ENCODE measurements around the gene FGF3.

Gene FGF3

DNA sequence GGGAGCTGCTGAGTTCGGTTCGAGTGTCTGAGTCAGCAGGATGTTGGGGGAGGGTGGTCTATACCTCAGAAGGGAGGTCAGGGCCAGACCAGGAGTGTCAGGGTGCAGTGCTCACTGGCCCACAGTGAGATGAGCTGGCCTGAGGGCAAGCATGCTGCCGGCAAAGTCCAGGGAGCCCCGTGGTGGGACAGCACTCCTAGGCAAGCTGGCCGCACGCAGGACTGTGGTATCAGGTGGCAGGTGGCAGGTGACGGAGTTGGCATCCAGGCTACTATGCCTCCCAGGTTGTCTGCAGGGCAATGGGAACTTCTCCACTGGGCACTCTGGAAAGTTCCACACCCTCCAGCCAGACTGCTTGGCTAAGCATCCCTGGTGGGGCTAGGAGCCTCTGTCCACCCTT, 4.8 kb downstream of the FGF3 start:
- Histone ChIP-seq H3K27me3 (ENCODE audit: insufficient read depth, low read length) (peaks cover 39% of the 10 kb centered on the region), H3K4me3 (ENCODE audit: low read length) (no peak overlapping the region), H3K9me3 (ENCODE audit: low read length) (no peaks in the 10 kb centered on the region), H3K36me3 (ENCODE audit: insufficient read depth, low read length) (no peaks in the 10 kb centered on the region), H2AFZ (ENCODE audit: low read depth, low read length) (no peak overlapping the region), H3K4me1 (ENCODE audit: insufficient read depth, low read length) (peaks cover 12% of the 10 kb centered on the region)

DNA sequence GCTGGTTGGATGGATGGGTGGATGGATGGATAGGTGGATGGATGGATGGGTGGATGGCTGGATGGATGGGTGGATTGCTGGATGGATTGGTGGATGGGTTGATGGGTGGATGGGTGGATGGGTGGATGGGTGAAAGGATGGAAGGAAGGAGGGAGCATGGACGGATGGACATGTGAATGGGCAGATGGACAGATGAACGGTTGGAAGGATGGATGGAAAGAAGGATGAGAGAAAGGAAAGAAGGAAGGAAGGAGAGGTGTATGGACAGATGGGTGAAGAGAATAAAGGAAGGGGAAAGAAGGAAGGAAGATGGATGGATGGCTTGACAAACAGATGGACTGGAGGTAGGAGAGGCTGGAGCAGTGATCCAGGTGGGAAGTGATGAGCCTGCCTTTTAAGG, 5.4 kb downstream of the FGF3 start:
- peaks cover 36% of the 10 kb centered on the region for H3K27me3 ChIP-seq (ENCODE audit: insufficient read depth, low read length)
- no peaks in the 10 kb centered on the region for H3K36me3 ChIP-seq (ENCODE audit: insufficient read depth, low read length)
- peaks cover 17% of the 10 kb centered on the region for H3K4me1 ChIP-seq (ENCODE audit: insufficient read depth, low read length)
- no peaks in the 10 kb centered on the region for H3K9me3 ChIP-seq (ENCODE audit: low read length)
- no peak overlapping the region for H3K4me3 ChIP-seq (ENCODE audit: low read length)
- H2AFZ ChIP-seq (ENCODE audit: low read depth, low read length): no peak overlapping the region

DNA sequence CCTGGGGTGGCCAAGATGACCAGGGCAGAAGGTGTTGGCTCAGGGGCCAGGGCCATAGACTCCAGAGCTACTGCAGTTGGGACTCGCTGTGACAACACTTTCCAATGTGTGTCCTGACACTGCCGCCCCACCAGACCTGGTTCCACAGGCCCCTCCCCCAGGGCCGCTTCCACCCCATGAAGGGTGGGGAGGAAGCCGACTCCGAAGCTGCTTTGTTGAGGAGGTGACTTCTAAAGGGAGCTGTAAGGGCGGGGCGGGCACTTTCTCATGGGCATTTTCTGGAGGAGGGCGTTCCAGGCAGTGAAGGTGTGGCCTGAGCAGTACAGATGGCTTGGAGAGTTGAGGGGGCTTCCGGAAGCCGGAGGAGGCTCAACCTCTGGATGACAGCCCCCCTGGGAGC, 6.3 kb downstream of the FGF3 start:
- H3K4me1 ChIP-seq (ENCODE audit: insufficient read depth, low read length): peaks cover 26% of the 10 kb centered on the region
- no peaks in the 10 kb centered on the region for H3K9me3 ChIP-seq (ENCODE audit: low read length)
- no peak overlapping the region for H2AFZ ChIP-seq (ENCODE audit: low read depth, low read length)
- peaks cover 28% of the 10 kb centered on the region for H3K27me3 ChIP-seq (ENCODE audit: insufficient read depth, low read length)
- no peaks in the 10 kb centered on the region for H3K36me3 ChIP-seq (ENCODE audit: insufficient read depth, low read length)
- H3K4me3 ChIP-seq (ENCODE audit: low read length): no peak overlapping the region

DNA sequence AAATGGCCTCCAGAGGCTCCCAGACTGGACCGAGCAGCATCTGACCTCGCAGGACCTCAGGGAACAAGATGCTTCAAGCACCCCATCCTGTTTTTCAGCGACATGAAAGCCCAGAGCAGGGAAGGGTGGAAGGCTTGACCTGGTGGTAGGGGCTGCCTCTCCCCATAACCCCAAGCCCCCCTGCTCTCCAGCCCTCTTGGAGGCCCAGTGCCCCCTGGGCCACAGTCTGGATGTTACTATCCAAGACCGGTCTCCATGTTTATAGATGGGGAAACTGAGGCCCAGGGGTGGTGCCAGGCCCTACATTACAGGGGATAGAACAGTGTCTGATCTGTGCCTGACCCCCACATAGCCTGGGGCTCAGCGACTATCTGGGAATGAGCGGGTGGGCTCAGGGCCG, 7.0 kb downstream of the FGF3 start:
- Histone ChIP-seq H3K36me3 (ENCODE audit: insufficient read depth, low read length) (no peaks in the 10 kb centered on the region), H3K4me1 (ENCODE audit: insufficient read depth, low read length) (peaks cover 31% of the 10 kb centered on the region), H3K27me3 (ENCODE audit: insufficient read depth, low read length) (peaks cover 21% of the 10 kb centered on the region)

DNA sequence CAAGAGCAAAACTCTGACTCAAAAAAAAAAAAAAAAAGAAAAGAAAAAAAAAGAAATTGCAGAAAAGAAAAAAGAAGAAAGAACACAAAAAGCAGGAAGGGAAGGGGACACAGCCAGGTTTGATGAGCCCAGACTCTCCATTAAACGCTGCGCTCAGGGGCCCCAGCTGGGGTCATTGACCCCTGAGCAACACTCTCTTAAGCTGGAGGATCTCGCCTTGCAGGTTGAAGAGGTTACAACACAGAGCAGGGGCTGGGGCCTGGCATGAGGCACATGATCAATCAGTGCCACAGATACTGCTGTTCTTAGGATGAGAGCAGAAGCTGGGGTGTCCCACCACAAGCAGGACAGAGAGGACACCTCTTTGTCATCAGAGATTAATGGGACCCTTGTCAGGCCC, 7.8 kb downstream of the FGF3 start:
- Histone ChIP-seq H3K36me3 (ENCODE audit: insufficient read depth, low read length) (no peaks in the 10 kb centered on the region), H3K27me3 (ENCODE audit: insufficient read depth, low read length) (peaks cover 13% of the 10 kb centered on the region), H3K4me3 (ENCODE audit: low read length) (no peak overlapping the region), H3K4me1 (ENCODE audit: insufficient read depth, low read length) (peaks cover 31% of the 10 kb centered on the region), H2AFZ (ENCODE audit: low read depth, low read length) (no peak overlapping the region), H3K9me3 (ENCODE audit: low read length) (no peaks in the 10 kb centered on the region)

More for the DNA sequence above, 7.0 kb downstream of the FGF3 start:
- Histone ChIP-seq H2AFZ (ENCODE audit: low read depth, low read length) (no peak overlapping the region), H3K9me3 (ENCODE audit: low read length) (no peaks in the 10 kb centered on the region), H3K4me3 (ENCODE audit: low read length) (no peak overlapping the region)

DNA sequence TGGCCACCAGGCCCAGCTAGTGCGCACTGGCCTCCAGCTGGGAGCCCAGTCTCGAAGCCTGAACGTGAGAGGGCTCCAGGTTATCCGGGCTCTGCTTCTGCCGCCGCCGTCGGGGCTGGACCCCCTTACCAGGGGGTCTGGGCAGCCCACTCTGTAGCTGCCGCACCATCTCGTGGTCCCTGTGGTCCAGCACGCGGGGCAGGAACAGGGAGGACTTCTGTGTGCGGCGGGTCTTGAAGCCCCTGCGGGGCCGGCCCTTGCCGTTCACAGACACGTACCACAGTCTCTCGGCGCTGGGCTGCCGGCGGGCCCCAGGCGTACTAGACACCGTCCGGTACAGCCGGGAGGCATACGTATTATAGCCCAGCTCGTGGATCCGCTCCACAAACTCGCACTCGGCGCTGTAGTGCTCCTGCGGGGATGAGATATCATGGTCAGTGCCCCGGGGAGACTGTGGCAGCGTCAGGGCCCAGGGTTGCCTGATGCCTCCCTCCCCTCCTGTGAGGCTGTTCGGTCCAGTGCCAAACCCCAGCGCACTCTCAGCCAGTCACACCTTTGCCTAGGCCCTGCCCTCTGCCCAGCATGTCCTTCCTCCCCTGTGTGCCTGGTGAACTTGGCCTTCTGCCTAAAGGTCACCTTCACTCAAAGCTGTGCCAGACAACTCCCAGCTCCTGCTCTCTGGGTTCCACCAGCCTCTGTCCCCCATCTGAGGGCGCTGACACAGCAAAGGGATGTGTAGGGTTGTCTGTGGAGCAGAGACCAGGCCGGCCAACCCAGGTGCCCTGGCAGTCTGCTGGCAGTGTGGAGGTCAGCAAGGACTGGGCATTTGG, 8.7 kb downstream of the FGF3 start:
- Histone ChIP-seq H2AFZ (ENCODE audit: low read depth, low read length) (no peak overlapping the region), H3K36me3 (ENCODE audit: insufficient read depth, low read length) (no peaks in the 10 kb centered on the region), H3K27me3 (ENCODE audit: insufficient read depth, low read length) (peaks cover 4% of the 10 kb centered on the region), H3K4me1 (ENCODE audit: insufficient read depth, low read length) (peaks cover 31% of the 10 kb centered on the region), H3K4me3 (ENCODE audit: low read length) (no peak overlapping the region), H3K9me3 (ENCODE audit: low read length) (no peaks in the 10 kb centered on the region)

DNA sequence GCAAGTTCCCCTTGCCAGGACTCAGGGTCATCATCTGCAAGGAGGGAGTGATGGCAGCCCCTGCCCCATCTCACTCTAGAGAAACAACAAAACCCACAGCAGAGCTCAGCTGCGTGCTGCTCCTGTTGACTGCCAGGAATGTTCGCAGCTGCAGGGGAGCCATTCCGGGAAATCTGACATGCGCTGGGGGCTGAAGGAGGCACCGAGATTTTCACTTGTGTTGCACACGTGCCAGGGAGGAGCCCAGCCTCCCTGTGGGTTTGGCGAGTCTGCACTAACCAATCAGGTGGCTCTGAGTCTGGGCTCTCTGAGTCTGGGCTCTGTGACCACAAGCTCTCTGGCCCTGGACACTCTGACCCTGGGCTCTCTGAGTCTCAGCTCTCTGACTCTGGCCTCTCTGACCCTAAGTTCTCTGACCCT, 10.5 kb downstream of the FGF3 start:
- Histone ChIP-seq H3K4me1 (ENCODE audit: insufficient read depth, low read length) (peaks cover 31% of the 10 kb centered on the region), H3K9me3 (ENCODE audit: low read length) (no peaks in the 10 kb centered on the region), H3K27me3 (ENCODE audit: insufficient read depth, low read length) (no peaks in the 10 kb centered on the region), H3K36me3 (ENCODE audit: insufficient read depth, low read length) (no peaks in the 10 kb centered on the region), H2AFZ (ENCODE audit: low read depth, low read length) (no peak overlapping the region), H3K4me3 (ENCODE audit: low read length) (no peak overlapping the region)

DNA sequence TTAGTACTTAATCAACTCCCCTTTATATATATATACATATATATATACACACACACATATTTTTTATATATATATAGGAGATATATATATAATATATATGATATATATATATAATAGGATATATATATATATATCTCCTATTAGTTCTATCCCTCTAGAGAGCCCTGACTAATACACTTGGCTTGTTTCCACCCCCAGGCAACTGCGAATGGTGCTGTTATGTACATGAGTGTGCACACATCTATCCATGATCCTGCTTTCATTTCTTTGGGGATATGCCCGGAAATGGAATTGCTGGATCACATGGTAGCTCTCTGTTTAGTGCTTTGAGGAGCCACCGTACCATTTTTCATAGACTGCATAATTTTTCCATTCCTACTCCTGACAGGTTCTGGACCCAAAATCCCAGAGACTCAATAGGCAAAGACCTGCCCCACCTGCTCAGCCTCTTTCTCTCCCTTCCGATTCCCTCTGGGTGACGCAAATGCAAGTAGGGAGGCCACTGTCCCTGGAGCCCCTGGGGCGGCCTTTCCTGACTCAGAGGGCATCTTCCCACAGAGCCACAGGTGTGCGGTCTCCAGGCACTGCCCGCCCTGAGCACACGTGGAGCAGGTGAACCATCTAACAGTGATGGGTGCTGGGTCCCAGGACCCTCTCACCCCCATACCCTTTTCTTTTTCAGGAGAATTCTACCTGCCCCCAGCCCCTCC, 12.0 kb downstream of the FGF3 start:
- Histone ChIP-seq H3K9me3 (ENCODE audit: low read length) (no peaks in the 10 kb centered on the region), H2AFZ (ENCODE audit: low read depth, low read length) (no peak overlapping the region), H3K4me1 (ENCODE audit: insufficient read depth, low read length) (peaks cover 31% of the 10 kb centered on the region), H3K36me3 (ENCODE audit: insufficient read depth, low read length) (no peaks in the 10 kb centered on the region), H3K4me3 (ENCODE audit: low read length) (no peak overlapping the region), H3K27me3 (ENCODE audit: insufficient read depth, low read length) (no peaks in the 10 kb centered on the region)

DNA sequence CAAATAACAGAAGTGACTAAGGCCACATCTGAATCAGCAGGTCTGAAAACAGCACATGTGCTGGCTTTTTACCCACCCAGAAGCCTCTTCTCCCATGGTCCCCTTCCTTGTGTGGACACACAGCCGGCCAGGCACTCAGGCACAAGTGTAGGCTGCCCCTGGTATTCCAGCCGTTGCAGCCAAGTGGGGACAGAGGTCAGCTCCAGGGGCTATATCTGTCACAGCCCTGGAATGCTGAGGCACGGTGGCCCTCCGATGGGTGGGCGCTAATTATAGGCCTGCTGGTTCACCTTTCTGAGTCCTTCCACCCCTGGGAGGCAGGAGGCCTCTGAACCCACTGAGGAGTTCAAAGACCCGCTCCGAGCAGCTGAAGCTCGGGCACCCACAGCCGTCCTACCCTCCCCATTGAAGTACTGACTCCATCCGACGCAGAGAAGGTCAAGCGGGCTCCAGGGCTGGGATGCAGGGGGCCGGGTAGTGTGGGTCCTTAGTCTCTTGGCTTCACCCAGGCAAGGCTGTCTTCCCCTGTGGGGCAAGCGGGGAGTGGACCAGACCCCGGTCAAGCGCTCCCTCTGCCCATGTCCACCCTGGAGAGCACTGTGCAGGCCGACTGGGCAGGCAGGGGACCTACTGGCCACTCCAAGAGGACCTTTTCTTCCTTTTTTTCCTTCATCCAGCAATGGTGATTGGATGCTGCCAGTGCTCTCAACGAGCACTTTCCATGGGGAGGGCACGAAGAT, 14.3 kb downstream of the FGF3 start:
- Histone ChIP-seq H2AFZ (ENCODE audit: low read depth, low read length) (no peak overlapping the region), H3K4me1 (ENCODE audit: insufficient read depth, low read length) (peaks cover 24% of the 10 kb centered on the region), H3K36me3 (ENCODE audit: insufficient read depth, low read length) (no peaks in the 10 kb centered on the region), H3K9me3 (ENCODE audit: low read length) (no peaks in the 10 kb centered on the region), H3K4me3 (ENCODE audit: low read length) (no peak overlapping the region), H3K27me3 (ENCODE audit: insufficient read depth, low read length) (no peaks in the 10 kb centered on the region)

DNA sequence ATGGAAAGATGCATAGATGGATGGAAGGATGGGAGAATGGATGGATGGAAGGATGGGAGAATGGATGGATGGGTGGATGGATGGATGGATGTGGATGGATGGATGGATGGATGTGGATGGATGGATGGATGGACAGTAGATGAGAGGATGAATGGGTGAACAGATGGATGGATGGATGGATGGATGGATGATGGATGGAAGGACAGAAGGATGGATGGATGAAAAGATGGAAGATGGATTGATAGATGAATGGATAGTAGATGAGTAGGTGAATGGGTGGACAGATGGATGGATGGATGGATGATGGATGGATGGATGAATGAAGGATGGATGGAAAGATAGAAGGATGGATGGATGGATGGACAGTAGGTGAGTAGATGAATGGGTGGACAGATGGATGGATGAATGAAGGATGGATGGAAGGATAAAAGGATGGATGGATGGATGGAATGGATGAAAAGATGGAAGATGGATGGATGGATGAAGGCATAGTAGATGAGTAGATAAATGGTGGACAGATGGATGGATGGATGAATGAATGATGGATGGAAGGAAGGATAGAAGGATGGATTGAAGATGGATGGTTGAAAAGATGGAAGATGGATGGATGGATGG, 15.5 kb downstream of the FGF3 start:
- no peaks in the 10 kb centered on the region for H3K36me3 ChIP-seq (ENCODE audit: insufficient read depth, low read length)
- no peak overlapping the region for H2AFZ ChIP-seq (ENCODE audit: low read depth, low read length)
- no peaks in the 10 kb centered on the region for H3K9me3 ChIP-seq (ENCODE audit: low read length)
- peaks cover 12% of the 10 kb centered on the region for H3K4me1 ChIP-seq (ENCODE audit: insufficient read depth, low read length)
- no peaks in the 10 kb centered on the region for H3K27me3 ChIP-seq (ENCODE audit: insufficient read depth, low read length)
- H3K4me3 ChIP-seq (ENCODE audit: low read length): no peak overlapping the region

DNA sequence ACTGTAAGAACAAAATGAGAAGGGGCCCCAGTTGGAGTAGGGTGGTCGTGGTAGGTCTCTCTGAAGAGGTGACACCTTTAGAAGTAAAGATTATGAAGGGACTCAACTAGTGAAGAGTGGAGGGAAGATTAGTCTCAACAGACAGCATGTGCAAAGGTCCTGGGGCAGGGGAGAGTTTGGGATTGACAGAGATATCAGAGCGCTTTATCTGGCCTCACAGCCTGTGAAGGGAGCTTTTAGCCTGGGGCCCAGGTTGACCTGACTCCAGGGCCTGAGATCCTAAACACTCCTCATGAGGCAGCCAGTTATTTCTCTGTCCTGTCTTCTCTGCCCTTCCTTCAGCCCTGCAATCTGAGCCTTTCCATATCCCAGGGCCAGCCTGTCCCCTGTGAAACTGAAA, 16.2 kb downstream of the FGF3 start:
- Histone ChIP-seq H3K4me3 (ENCODE audit: low read length) (no peak overlapping the region), H2AFZ (ENCODE audit: low read depth, low read length) (no peak overlapping the region), H3K36me3 (ENCODE audit: insufficient read depth, low read length) (no peaks in the 10 kb centered on the region), H3K4me1 (ENCODE audit: insufficient read depth, low read length) (peaks cover 5% of the 10 kb centered on the region), H3K27me3 (ENCODE audit: insufficient read depth, low read length) (no peaks in the 10 kb centered on the region), H3K9me3 (ENCODE audit: low read length) (no peaks in the 10 kb centered on the region)

DNA sequence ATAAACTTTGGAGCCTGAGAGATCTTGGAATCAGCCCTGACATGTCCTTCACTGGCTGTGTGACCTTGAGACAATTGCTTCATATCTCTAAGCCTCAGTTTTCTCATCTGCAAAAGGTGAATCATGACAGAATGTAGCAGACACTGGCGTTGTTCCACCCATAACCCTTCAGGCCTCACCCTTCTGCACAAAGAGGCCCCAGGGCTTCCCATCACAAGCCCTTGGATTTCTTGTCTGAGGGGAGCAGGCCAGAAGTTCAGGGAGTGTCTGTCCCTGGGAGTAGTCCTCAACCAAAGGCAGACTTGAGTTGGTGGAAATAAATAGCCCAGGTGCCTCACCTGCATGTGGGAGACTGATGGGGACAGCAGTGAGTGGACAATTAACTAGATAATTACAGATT, 16.6 kb downstream of the FGF3 start:
- Histone ChIP-seq H3K27me3 (ENCODE audit: insufficient read depth, low read length) (no peaks in the 10 kb centered on the region), H3K9me3 (ENCODE audit: low read length) (no peaks in the 10 kb centered on the region), H3K4me1 (ENCODE audit: insufficient read depth, low read length) (peaks cover under 1% of the 10 kb centered on the region), H2AFZ (ENCODE audit: low read depth, low read length) (no peak overlapping the region), H3K4me3 (ENCODE audit: low read length) (no peak overlapping the region), H3K36me3 (ENCODE audit: insufficient read depth, low read length) (no peaks in the 10 kb centered on the region)
